SU-DHL-6 (cell line): Measurements from ENCODE around the gene ITPKB.

Experiments
- CTCF ChIP-seq: fragments of 200-600 bp; sonication (generic); IDR thresholded peaks from one replicate; pipeline ENCODE4 v1.5.1; 2017; ENCODE audit warnings: antibody characterized with exemption, mild to moderate bottlenecking, low read length, moderate library complexity; ENCODE audit not compliant: insufficient read depth, poor library complexity, severe bottlenecking
- EZH2phosphoT487 ChIP-seq: fragments of 200-600 bp; sonication (generic), shearing (Covaris generic); conservative IDR thresholded peaks from 2 replicates; pipeline ENCODE4 v1.6.1; 2018; ENCODE audit warnings: mild to moderate bottlenecking, antibody characterized with exemption, low read length, moderate library complexity, mixed read lengths

GRCh38 chr1:226782845-226783601 lies 43.9 kb upstream of the ITPKB start:
- TF ChIP-seq CTCF, result no peak
- TF ChIP-seq EZH2phosphoT487, result no peak
